ENCODE results near the gene UPB1.

Gene UPB1

DNA sequence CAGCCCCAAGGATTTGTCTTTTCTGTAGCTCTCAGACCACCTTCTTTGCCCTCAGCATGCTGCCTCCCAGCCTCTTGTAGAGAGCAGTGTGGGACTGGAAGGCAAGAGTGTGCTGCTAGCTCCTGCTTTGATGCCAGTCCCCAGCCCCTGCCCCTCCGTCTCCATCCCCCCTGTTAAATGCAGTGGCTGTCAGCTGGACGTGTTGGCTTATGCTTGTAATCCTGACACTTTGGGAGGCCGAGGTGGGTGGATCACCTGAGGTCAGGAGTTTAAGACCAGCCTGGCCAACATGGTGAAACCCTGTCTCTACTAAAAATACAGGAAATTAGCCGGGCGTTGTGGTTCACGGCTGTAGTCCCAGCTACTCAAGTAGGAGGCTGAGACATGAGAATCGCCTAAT is 76.1 kb downstream of the UPB1 start:
- DNase-seq: no peak

DNA sequence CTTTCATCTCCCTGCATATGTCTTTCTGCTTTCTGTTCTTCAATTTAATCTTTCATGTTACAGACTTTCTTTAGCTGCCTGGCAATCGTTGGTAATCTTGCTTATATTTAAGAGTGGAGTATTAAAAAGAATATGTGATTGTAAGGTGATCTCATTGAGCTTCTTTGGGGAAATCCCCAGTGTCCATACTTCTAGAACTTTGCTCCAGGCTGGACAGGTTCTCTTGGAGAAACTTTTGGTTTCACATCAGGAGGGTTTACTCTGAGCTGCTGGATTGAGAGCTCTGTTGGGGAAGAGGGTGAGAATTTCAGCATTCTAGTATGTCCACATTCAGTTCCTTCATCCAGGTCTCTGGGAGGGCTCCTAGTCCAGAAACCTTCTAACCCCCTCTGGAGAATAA is 81.6 kb downstream of the UPB1 start:
- DNase-seq: no peak
